ENCODE measurements around the gene C1orf167. TPM values are rescaled to one million over a fixed set of nuclear protein-coding genes. Genes with fewer than 3 reads are reported as not detected.

Gene C1orf167
- total and polyA plus RNA-seq, 2 of the 13 experiments (the other 11 are each of a cell fraction or from before 2014, with no cell fraction given): not detected

- intact Hi-C loops (cut with micrococcal nuclease; ENCODE audit: unreplicated experiment) (no loop called here), in situ Hi-C loops (cut with HindIII; ENCODE audit: extremely low pct_ligation_motif_present, low pct_unique_long_range_greater_than_20kb) (no loop called here)
- ChIA-PET POLR2A (interaction anchor here (0.7 kb wide), 1 partner anchor 44 kb away, joined by 3 read pairs; no protein-coding TSS in a partner anchor), CTCF (ENCODE audit: low intra/inter-chr PET ratio, low total read pairs) (no interaction called here)
- Histone ChIP-seq H3K4me1 (ENCODE audit: insufficient read depth, low read length) (peaks cover 58% of the 10 kb centered on the region), H3K27me3 (ENCODE audit: control insufficient read depth in 1 of 2, insufficient read depth in 2 of 2, low read length in 2 of 2) (peaks cover 0 to 3% of the 10 kb centered on the region in 2 experiments; a peak in 2 of 5 replicates), H3K4me2 (ENCODE audit: low read depth, low read length) (no peak overlapping the region), H3K9ac (ENCODE audit: insufficient read depth, low read depth, low read length) (no peak overlapping the region), H3K79me2 (ENCODE audit: insufficient read depth, low read length) (no peaks in the 10 kb centered on the region), H3K9me3 (ENCODE audit: low read length) (no peaks in the 10 kb centered on the region), H4K20me1 (ENCODE audit: insufficient read depth, low read length) (no peaks in the 10 kb centered on the region), H2AFZ (ENCODE audit: low read length) (no peak overlapping the region), H3K36me3 (replicated peaks in 1 of 2; ENCODE audit: control insufficient read depth in 1 of 2, insufficient read depth in 2 of 2, low read length in 2 of 2) (no peaks in the 10 kb centered on the region), H3K4me3 (replicated peaks in 1 of 3; ENCODE audit: insufficient read depth in 1 of 3, low read depth in 2 of 3, low read length in 3 of 3) (no peak overlapping the region), H3K27ac (ENCODE audit: extremely low read length, insufficient read depth, low read length) (no peak overlapping the region)
- WGBS (ENCODE audit: low lambda C conversion rate): 53% methylated on average over 3 of the region's 3 CpGs
- FAIRE-seq (no peak), DNase-seq (ENCODE audit: low spot score) (no peak), ATAC-seq (no peak)
- BruUV-seq (replicated peaks): no TSS peak
- TF ChIP-seq TERF1 (CRISPR knock-in tag; IDR thresholded peaks at IDR 0.05) (no peak), THYN1 (CRISPR knock-in tag; IDR thresholded peaks at IDR 0.05; ENCODE audit: borderline replicate concordance, low read depth) (no peak), TEAD3 (CRISPR knock-in tag; optimal IDR thresholded peaks at IDR 0.05; ENCODE audit: borderline replicate concordance) (no peak), ZBTB1 (CRISPR knock-in tag; IDR thresholded peaks at IDR 0.05; ENCODE audit: borderline replicate concordance) (no peak), MXI1 (IDR thresholded peaks at IDR 0.05; ENCODE audit: borderline replicate concordance, low read depth, low read length) (no peak), SMAD1 (CRISPR knock-in tag; IDR thresholded peaks at IDR 0.05; ENCODE audit: borderline replicate concordance, low read depth) (no peak), ZNF563 (CRISPR knock-in tag; IDR thresholded peaks at IDR 0.05) (no peak), ARID3A (IDR thresholded peaks at IDR 0.05; ENCODE audit: low read depth, low read length) (no peak), FOXA3 (CRISPR knock-in tag; IDR thresholded peaks at IDR 0.05) (no peak), ZSCAN30 (CRISPR knock-in tag; IDR thresholded peaks at IDR 0.05) (no peak), GATAD2A (CRISPR knock-in tag; IDR thresholded peaks at IDR 0.05) (no peak), BRCA1 (CRISPR knock-in tag; IDR thresholded peaks at IDR 0.05) (no peak), SMARCC2 (IDR thresholded peaks at IDR 0.05) (no peak), POGZ (CRISPR knock-in tag; IDR thresholded peaks at IDR 0.05) (no peak), AFF4 (CRISPR knock-in tag; IDR thresholded peaks at IDR 0.05) (no peak)
Observed at GRCh38 chr1:11733306-11733705, 28.7 kb upstream of the C1orf167 start.

All from HepG2 (cell line).